GM12874 (cell line): Measurements from ENCODE around the gene OLFM2.

Source experiments
- TF ChIP-seq, protein P1 (sequence below): IDR thresholded peaks from 2 replicates; pipeline ENCODE4 v1.5.1; 2011; ENCODE audit warnings: low read depth, mild to moderate bottlenecking, control low read depth, low read length, moderate library complexity; ENCODE audit not compliant: insufficient read depth

The OLFM2 gene

DNA sequence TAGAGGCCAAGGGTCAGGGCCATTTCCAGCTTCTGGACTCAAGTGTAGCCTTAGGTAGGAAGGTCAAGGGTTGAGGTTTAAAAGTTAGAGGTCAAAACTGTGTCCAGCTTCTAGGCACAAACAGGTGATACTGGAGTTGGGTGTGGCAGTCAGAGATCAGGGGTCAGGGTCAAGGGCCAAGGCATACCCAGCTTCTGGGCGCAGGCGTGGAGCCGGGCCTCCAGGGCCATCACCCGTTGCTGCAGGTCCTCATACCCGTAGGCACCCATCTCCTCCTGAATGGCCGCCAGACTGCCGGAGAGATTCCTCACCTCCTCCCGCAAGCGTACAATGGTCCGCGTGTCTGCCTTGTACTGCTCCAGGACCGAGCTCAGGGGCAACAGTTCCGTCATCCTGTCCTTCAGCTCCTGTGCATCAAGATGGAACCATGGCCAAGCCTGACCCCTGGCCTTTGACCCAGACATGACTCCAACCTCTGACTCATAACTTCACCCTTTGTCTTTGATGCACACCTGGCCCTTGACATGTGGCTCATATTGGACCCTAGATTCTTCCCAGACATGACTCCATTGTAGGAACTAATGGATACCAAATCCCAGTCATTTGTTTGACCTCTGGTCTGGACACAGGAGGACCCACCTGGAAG, 79.1 kb downstream of the OLFM2 start:
- TF ChIP-seq, protein P1, sequence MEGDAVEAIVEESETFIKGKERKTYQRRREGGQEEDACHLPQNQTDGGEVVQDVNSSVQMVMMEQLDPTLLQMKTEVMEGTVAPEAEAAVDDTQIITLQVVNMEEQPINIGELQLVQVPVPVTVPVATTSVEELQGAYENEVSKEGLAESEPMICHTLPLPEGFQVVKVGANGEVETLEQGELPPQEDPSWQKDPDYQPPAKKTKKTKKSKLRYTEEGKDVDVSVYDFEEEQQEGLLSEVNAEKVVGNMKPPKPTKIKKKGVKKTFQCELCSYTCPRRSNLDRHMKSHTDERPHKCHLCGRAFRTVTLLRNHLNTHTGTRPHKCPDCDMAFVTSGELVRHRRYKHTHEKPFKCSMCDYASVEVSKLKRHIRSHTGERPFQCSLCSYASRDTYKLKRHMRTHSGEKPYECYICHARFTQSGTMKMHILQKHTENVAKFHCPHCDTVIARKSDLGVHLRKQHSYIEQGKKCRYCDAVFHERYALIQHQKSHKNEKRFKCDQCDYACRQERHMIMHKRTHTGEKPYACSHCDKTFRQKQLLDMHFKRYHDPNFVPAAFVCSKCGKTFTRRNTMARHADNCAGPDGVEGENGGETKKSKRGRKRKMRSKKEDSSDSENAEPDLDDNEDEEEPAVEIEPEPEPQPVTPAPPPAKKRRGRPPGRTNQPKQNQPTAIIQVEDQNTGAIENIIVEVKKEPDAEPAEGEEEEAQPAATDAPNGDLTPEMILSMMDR: no peak

DNA sequence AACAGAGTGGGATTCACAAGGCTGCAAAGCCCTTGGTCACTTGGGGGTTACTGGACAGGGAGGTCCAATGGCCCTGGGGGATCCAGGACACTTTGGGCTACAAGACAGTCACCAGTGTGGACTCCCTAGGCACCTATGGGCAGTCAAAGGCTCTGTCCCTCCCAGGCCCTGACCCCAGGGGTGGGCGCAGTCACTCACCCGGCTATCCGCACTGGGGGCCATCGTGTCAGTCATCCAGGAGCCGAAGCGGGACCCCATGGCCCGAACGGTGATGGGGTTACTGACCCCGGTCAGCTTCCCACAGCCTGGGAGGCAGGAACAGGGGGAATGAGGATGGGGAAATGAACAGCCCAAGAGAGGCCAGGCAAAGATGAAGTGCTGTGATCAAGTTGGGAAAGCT, 79.7 kb downstream of the OLFM2 start:
- TF ChIP-seq, protein P1: no peak

DNA sequence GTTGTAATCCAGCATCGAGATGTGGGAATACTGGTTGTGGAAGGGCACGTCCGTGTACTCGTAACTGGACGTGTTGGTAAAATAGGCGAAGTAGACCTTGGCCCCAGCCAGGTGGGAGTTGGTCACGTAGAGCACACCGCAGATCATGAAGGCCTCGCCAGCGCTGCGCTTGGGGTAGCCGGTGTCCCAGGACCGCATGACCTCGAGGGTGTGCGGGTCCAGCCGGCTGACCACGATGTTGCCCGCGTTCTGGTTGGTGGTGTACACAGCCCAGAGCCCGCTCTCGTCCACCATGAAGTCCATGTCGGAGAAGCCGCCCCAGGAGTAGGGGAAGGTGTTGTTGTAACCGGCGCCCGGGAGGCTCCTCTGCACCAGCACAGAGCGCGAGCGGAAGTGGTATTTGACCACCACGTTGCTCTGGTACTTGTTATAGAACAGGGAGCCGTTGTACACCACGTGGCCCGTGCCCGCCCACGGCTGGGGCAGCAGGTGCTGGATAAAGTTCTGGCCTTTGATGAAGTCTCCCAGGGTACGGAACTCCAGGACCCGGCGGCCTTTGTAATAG, 82.0 kb downstream of the OLFM2 start:
- TF ChIP-seq, protein P1: no peak

DNA sequence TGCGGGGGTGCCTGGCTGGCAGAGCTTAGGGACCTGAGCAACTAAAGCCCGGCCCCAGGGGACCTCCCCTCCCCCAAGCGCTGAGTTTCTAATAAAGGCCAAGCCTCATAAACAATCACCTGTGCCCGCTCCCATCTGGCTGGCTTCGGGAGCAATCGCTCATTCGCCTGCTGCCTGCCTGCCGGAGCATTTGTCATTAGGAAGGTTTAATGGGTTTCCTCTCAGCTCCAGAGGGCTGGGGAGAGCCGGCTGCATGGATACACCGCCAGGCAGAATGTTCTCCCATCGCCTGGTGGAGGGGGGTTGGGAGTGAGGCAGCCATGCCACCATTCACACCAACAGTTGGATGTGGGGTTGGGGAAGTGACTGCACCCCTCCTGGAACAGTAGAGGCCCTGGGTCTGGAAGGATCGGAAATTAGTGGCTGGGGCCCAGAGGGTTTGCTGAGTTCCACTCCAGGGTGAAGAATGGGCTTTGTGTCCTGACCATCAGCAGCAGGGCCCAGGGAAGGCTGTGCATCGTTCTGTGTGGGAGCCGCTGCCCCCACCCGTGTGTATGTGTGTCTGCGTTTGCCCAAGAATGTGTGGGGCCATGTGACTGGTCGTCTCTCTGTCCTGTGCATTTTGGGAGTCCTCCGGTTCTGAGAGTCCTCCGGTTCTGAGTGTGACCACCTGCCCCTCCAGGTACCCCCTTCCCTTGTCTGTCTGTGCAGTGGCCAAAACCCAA, 85.9 kb downstream of the OLFM2 start:
- TF ChIP-seq, protein P1: no peak

DNA sequence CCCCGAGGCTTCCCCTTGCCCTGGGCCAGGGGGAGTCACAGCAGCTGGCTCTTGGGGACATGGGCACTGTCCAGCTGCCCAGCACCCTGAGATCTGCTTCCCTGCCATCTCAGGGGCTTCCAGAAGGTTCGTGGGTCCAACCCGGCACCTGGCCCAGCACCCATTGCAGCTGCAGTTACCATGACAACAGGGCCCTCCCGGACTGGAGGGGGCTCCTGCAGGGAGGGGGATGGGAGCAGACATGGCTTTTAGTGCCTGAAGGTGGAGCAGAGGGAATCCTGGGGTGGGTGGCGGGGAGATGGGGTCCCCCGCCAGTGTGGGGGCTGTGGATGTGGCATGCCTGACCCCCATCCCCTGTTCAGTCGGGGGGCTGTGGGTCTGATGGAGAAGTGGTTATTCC, 86.5 kb downstream of the OLFM2 start:
- TF ChIP-seq, protein P1: no peak

DNA sequence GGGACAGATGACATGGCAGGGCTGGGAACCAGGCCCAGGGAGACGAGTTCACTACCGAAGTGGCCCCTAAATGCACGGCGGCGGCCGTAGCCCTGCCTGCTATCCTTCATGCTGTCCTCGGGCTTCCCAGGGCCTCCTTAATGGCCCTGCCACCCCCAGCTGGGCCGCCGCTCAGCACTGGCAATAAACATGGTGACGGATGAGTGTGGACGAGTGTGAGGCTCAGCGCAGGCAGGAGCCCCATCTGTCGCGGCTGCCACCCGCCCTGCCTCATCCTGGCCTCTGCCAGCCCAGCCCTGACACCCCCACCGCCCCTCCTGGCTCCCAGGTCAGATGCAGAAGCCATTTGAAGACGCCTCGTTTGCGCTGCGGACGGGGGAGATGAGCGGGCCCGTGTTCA, 87.6 kb downstream of the OLFM2 start:
- TF ChIP-seq, protein P1: no peak

DNA sequence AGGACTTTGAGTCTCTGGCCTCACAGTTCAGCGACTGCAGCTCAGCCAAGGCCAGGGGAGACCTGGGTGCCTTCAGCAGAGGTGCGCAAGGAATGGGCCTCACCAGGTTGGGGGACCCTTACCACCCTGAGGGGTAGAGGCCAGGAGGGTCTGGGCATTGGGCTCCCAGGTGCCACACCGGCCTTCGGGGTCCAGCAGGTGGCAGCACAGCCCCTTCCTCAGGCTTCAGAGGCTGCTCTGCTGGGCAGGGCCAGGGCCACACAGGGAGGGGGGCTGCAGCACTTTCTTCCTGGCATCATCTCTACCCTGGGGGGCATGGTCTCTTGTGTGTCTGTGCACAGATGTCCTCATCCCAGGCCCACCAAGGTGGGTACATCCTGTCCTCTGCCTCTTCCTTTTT, 88.3 kb downstream of the OLFM2 start:
- TF ChIP-seq, protein P1: peak; percentile 49
